Osteoblast (primary cell): Measurements from ENCODE around the gene CNTFR. TPM values are rescaled to one million over a fixed set of nuclear protein-coding genes. Genes with fewer than 3 reads are reported as not detected.

Experiments used
- DNase-seq: peaks from one replicate; pipeline ENCODE4 v3.0.0; 2011; ENCODE audit warnings: low spot score, mixed read lengths; ENCODE audit not compliant: insufficient read length; ENCODE audit errors: missing footprints
- H2AFZ ChIP-seq: 2 replicates; pipeline ENCODE4 v1.6.0; 2011; ENCODE audit warnings: mild to moderate bottlenecking, low read length
- H3K27ac ChIP-seq: 2 replicates; pipeline ENCODE4 v1.5.1; 2011; ENCODE audit warnings: mild to moderate bottlenecking, low read depth, low read length, moderate library complexity
- H3K27me3 ChIP-seq: 2 replicates; pipeline ENCODE4 v1.6.0; 2012; ENCODE audit warnings: mild to moderate bottlenecking, control low read depth, inconsistent platforms, low read length, moderate library complexity; ENCODE audit not compliant: insufficient read depth
- H3K36me3 ChIP-seq: 2 replicates; pipeline ENCODE4 v1.5.1; 2011; ENCODE audit warnings: mild to moderate bottlenecking, low read length, control low read depth, moderate library complexity; ENCODE audit not compliant: insufficient read depth
- H3K4me1 ChIP-seq: 2 replicates; pipeline ENCODE4 v1.5.1; 2011; ENCODE audit warnings: mild to moderate bottlenecking, low read length, control low read depth, moderate library complexity; ENCODE audit not compliant: insufficient read depth
- H3K4me2 ChIP-seq: 2 replicates; pipeline ENCODE4 v1.6.0; 2011; ENCODE audit warnings: mild to moderate bottlenecking, low read length; ENCODE audit not compliant: insufficient read depth
- H3K4me3 ChIP-seq: fragments of 200-600 bp; sonication (generic); 3 replicates; pipeline ENCODE4 v1.5.1; 2012; ENCODE audit warnings: mild to moderate bottlenecking, low read length, inconsistent platforms; ENCODE audit not compliant: insufficient read depth
- H3K79me2 ChIP-seq: 2 replicates; pipeline ENCODE4 v1.6.0; 2012; ENCODE audit warnings: mild to moderate bottlenecking, low read length, control low read depth, inconsistent platforms; ENCODE audit not compliant: insufficient read depth
- H3K9me3 ChIP-seq: 2 replicates; pipeline ENCODE4 v1.5.1; 2011; ENCODE audit warnings: low read depth, low read length, control low read depth
- H4K20me1 ChIP-seq: 2 replicates; pipeline ENCODE4 v1.6.0; 2012; ENCODE audit warnings: mild to moderate bottlenecking, low read length, control low read depth; ENCODE audit not compliant: insufficient read depth
- CTCF ChIP-seq: IDR thresholded peaks from 2 replicates; pipeline ENCODE4 v1.5.1; 2011; ENCODE audit warnings: mild to moderate bottlenecking, low read depth, low read length, moderate library complexity; ENCODE audit errors: extremely low read depth
- total RNA-seq: library from RNA; depleted of rRNA; stranded (reverse); fragments of >200 nt; gene quantifications from 2 replicates; pipeline ENCODE4 v1.2.3, GENCODE V29; 2012

CNTFR gene
- total RNA-seq, 1 donor, result not detected

GRCh38 chr9:34546834-34547827, 42.4 kb downstream of the CNTFR start:
- Histone ChIP-seq H4K20me1 (peaks cover 5% of the 10 kb centered on the region), H3K4me1 (no peaks in the 10 kb centered on the region), H3K4me2 (no peak overlapping the region), H3K27me3 (peaks cover 13% of the 10 kb centered on the region), H3K4me3 (no peak overlapping the region), H3K79me2 (no peaks in the 10 kb centered on the region), H3K27ac (no peak overlapping the region), H2AFZ (no peak overlapping the region), H3K36me3 (no peaks in the 10 kb centered on the region), H3K9me3 (no peaks in the 10 kb centered on the region)
- TF ChIP-seq CTCF, result peak; percentile 85
- peak; percentile 98 for DNase-seq

- no peaks in the 10 kb centered on the region for H3K79me2 ChIP-seq
- H3K27ac ChIP-seq, result no peak overlapping the region
- H3K4me1 ChIP-seq, result no peaks in the 10 kb centered on the region
- H3K4me2 ChIP-seq, result no peak overlapping the region
- no peak for DNase-seq
- no peaks in the 10 kb centered on the region for H3K36me3 ChIP-seq
- H3K4me3 ChIP-seq, result no peak overlapping the region
- H3K27me3 ChIP-seq, result peaks cover 13% of the 10 kb centered on the region
- no peak for TF ChIP-seq CTCF
- no peaks in the 10 kb centered on the region for H3K9me3 ChIP-seq
- peaks cover 5% of the 10 kb centered on the region for H4K20me1 ChIP-seq
- H2AFZ ChIP-seq, result no peak overlapping the region
Observed at GRCh38 chr9:34546102-34546833, 43.3 kb downstream of the CNTFR start.

GRCh38 chr9:34545497-34545896, 44.0 kb downstream of the CNTFR start:
- no peak overlapping the region for H3K27ac ChIP-seq
- H3K27me3 ChIP-seq, result peaks cover 13% of the 10 kb centered on the region
- peaks cover 5% of the 10 kb centered on the region for H4K20me1 ChIP-seq
- no peak overlapping the region for H3K4me2 ChIP-seq
- no peak for TF ChIP-seq CTCF
- H3K9me3 ChIP-seq, result no peaks in the 10 kb centered on the region
- no peak overlapping the region for H2AFZ ChIP-seq
- no peaks in the 10 kb centered on the region for H3K4me1 ChIP-seq
- no peak overlapping the region for H3K4me3 ChIP-seq
- H3K79me2 ChIP-seq, result no peaks in the 10 kb centered on the region
- H3K36me3 ChIP-seq, result no peaks in the 10 kb centered on the region
- no peak for DNase-seq

GRCh38 chr9:34544035-34544434, 45.5 kb downstream of the CNTFR start:
- Histone ChIP-seq H2AFZ (no peak overlapping the region), H3K9me3 (no peaks in the 10 kb centered on the region), H3K27me3 (peaks cover 13% of the 10 kb centered on the region), H3K27ac (no peak overlapping the region), H3K4me1 (no peaks in the 10 kb centered on the region), H3K36me3 (no peaks in the 10 kb centered on the region), H3K4me3 (no peak overlapping the region), H3K79me2 (no peaks in the 10 kb centered on the region), H3K4me2 (no peak overlapping the region), H4K20me1 (peaks cover 5% of the 10 kb centered on the region)
- no peak for DNase-seq
- no peak for TF ChIP-seq CTCF
